ENCODE results near the gene NAV3.

The NAV3 gene

DNA sequence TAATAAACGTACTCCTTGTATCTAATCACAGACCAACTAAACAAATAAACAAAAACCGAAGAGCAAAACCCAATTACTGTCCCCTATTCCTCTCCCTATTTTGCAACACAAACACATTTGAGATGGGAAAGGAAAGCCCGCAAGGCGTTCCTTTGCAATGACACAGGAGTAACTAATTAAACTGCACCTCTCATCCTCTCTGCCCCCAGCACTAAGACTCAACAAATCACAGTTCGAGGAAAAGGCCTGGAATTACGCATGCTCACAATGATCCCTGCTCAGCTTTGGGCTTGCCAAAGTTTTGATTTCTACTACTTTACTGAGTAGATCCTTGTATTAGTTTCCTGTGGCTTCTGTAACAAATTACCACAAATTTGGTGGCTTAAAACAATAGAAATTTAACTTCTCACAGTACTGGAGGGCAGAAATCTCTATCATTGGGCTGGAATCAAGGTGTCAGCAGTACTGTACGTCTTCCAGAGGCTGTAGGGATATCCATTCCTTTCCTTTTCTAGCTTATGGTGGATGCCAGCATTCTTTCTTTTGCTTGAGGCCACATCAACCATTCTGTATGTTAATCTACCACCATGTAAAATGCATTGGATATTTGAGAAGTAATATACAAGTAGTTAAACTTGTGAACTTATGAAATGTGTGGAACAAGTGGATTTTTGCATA, 123.0 kb downstream of the NAV3 start:
- no peak for DNase-seq (ENCODE audit: low read depth)
- in situ Hi-C loops (cut with HindIII; ENCODE audit: low sequenced_read_pairs), result no loop called here
- TF ChIP-seq, protein P1, sequence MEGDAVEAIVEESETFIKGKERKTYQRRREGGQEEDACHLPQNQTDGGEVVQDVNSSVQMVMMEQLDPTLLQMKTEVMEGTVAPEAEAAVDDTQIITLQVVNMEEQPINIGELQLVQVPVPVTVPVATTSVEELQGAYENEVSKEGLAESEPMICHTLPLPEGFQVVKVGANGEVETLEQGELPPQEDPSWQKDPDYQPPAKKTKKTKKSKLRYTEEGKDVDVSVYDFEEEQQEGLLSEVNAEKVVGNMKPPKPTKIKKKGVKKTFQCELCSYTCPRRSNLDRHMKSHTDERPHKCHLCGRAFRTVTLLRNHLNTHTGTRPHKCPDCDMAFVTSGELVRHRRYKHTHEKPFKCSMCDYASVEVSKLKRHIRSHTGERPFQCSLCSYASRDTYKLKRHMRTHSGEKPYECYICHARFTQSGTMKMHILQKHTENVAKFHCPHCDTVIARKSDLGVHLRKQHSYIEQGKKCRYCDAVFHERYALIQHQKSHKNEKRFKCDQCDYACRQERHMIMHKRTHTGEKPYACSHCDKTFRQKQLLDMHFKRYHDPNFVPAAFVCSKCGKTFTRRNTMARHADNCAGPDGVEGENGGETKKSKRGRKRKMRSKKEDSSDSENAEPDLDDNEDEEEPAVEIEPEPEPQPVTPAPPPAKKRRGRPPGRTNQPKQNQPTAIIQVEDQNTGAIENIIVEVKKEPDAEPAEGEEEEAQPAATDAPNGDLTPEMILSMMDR (IDR thresholded peaks at IDR 0.05; ENCODE audit: low read depth, low read length, missing control alignments), result no peak
- no peak overlapping the region for H3K4me3 ChIP-seq (ENCODE audit: low read depth, low read length)

DNA sequence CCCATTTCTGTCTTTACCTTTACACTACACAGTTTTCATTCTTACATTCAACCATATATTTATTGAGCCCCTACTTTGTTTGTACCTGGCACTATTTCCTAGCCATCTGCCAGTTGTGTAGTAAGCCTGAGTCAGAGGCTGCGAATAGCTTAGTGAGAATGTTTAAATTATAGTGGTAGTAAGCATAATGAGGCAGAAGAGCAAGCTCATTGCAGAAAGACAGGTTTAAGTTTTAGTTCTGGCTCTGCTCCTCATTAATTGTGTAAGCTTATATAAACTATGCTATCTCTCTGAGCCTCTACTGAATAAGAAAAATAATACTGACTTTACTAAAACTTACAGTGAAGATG, 123.5 kb downstream of the NAV3 start:
- in situ Hi-C loops (cut with HindIII; ENCODE audit: low sequenced_read_pairs), result no loop called here
- no peak for DNase-seq (ENCODE audit: low read depth)
- H3K4me3 ChIP-seq (ENCODE audit: low read depth, low read length), result no peak overlapping the region
- TF ChIP-seq, protein P1 (IDR thresholded peaks at IDR 0.05; ENCODE audit: low read depth, low read length, missing control alignments), result no peak

DNA sequence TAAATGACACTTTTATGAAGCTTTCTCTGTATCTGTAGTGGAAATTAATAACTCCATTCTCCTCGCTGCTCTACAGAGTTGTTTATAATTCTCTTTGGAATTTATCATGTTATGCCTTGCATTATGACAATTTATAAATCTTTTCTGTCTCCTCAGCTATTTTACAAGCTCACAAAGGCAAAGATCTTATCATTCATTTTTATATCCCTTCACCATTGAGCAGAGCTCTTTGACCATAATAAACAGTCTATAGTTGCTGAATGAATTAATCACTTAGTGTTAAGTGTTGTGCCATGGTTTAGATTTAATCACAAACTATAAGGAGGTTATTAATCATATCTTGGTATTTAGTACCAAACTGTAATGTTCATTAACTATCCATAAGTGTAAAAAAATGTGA, 126.4 kb downstream of the NAV3 start:
- H3K4me3 ChIP-seq (ENCODE audit: low read depth, low read length), result no peak overlapping the region
- no peak for DNase-seq (ENCODE audit: low read depth)
- TF ChIP-seq, protein P1 (IDR thresholded peaks at IDR 0.05; ENCODE audit: low read depth, low read length, missing control alignments), result no peak
- in situ Hi-C loops (cut with HindIII; ENCODE audit: low sequenced_read_pairs), result no loop called here

DNA sequence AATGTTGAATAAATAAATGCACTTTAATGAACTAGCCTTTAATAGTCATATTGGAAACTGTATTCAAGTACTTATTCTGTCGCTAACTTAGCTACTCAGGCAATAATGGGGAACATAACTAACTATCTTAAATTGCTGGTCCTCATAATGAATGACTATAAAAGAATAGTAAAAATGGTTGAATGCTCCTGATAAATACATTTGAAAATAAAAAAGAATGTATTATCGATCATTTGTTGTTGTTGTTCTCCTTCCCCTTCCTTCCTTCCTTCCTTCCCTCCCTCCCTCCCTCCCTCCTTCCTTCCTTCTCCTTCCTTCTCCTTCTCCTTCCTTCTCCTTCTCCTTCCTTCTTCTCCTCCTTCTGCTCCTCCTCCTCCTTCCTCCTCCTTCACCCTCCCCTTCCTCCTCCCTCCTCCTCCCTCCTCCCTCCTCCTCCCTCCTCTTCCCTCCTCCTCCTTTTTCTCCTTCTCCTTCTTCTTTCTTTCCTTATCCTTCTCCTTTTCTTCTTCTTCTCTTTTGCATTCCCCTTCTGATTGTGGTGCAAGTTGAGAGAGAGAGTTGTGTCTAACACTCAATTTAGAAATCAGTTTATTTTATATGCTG, 133.0 kb downstream of the NAV3 start:
- TF ChIP-seq, protein P1 (IDR thresholded peaks at IDR 0.05; ENCODE audit: low read depth, low read length, missing control alignments), result no peak
- DNase-seq (ENCODE audit: low read depth), result no peak
- in situ Hi-C loops (cut with HindIII; ENCODE audit: low sequenced_read_pairs), result no loop called here
- H3K4me3 ChIP-seq (ENCODE audit: low read depth, low read length), result no peak overlapping the region

DNA sequence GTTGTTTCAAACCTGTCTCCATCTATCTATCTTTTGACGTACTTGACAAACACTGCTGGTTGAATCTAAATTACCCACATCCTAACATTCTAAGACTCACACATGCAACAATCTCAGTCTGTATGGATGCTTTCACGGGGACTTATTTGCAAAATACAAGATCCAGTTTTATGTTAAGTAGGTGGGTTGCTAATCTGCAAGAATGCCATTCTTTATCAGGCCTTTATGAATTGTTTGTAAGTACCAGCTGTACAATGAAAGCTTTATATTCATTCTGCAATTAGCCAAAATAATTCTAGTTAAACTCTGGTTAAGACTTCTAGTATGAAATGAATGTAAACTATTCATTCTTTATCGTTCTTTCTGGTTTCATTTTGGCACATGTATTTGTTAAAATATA, 135.1 kb downstream of the NAV3 start:
- TF ChIP-seq, protein P1 (IDR thresholded peaks at IDR 0.05; ENCODE audit: low read depth, low read length, missing control alignments), result no peak
- H3K4me3 ChIP-seq (ENCODE audit: low read depth, low read length), result no peak overlapping the region
- in situ Hi-C loops (cut with HindIII; ENCODE audit: low sequenced_read_pairs), result no loop called here
- DNase-seq (ENCODE audit: low read depth), result no peak

DNA sequence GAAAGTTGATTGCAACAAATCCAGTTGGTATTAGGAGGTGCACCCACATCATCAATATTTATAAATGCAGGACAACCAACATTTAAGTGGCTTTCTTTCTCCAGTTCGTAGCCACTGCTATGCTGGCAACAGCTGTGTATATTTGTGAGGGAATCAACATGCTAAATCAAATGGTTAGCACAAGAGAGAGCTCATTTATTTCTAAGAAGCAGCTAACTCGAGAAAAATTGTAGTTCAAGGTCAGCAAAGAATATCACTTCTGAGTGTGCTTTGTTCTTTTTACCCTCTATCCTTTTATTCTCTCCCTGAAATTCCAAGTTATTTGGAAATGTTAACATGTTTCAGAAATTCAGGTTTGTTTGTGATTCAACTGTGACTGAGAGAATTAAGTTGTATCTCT, 137.3 kb downstream of the NAV3 start:
- no peak overlapping the region for H3K4me3 ChIP-seq (ENCODE audit: low read depth, low read length)

More for the DNA sequence above, 137.3 kb downstream of the NAV3 start:
- in situ Hi-C loops (cut with HindIII; ENCODE audit: low sequenced_read_pairs), result no loop called here
- TF ChIP-seq, protein P1 (IDR thresholded peaks at IDR 0.05; ENCODE audit: low read depth, low read length, missing control alignments), result no peak
- DNase-seq (ENCODE audit: low read depth), result no peak
